Measurements from ENCODE around the gene LLGL2. TPM values are rescaled to one million over a fixed set of nuclear protein-coding genes. Genes with fewer than 3 reads are reported as not detected.
"Not testable (repeated sequence)": the region's sequence is repeated elsewhere in the genome, so short reads cannot be mapped to it uniquely, and the experiment has no call there.

Gene LLGL2, protein sequence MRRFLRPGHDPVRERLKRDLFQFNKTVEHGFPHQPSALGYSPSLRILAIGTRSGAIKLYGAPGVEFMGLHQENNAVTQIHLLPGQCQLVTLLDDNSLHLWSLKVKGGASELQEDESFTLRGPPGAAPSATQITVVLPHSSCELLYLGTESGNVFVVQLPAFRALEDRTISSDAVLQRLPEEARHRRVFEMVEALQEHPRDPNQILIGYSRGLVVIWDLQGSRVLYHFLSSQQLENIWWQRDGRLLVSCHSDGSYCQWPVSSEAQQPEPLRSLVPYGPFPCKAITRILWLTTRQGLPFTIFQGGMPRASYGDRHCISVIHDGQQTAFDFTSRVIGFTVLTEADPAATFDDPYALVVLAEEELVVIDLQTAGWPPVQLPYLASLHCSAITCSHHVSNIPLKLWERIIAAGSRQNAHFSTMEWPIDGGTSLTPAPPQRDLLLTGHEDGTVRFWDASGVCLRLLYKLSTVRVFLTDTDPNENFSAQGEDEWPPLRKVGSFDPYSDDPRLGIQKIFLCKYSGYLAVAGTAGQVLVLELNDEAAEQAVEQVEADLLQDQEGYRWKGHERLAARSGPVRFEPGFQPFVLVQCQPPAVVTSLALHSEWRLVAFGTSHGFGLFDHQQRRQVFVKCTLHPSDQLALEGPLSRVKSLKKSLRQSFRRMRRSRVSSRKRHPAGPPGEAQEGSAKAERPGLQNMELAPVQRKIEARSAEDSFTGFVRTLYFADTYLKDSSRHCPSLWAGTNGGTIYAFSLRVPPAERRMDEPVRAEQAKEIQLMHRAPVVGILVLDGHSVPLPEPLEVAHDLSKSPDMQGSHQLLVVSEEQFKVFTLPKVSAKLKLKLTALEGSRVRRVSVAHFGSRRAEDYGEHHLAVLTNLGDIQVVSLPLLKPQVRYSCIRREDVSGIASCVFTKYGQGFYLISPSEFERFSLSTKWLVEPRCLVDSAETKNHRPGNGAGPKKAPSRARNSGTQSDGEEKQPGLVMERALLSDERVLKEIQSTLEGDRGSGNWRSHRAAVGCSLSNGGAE
- 2.0 TPM for total RNA-seq
- long read RNA-seq, partial matches to known transcripts = 1 of 3 reads
- long read RNA-seq, other reads (novel, unspliced or antisense) = 0 of 3 reads

- H3K4me1 ChIP-seq = peaks cover 21% of the 10 kb centered on the region
- TF ChIP-seq CTCF (IDR thresholded peaks at IDR 0.05; ENCODE audit: borderline replicate concordance) = peak; percentile 67
- no peaks in the 10 kb centered on the region for H3K9me3 ChIP-seq (replicated peaks)
- intact Hi-C loops (cut with micrococcal nuclease) = no loop called here
- DNase-seq = peak; percentile 67
- no peaks in the 10 kb centered on the region for H3K27me3 ChIP-seq (ENCODE audit: low read depth)
- peak within 1 kb of the TSS; percentile 82 for H3K27ac ChIP-seq (replicated peaks)
- H3K4me3 ChIP-seq = peak within 1 kb of the TSS; percentile 82
- peaks cover 13% of the 10 kb centered on the region for H3K36me3 ChIP-seq
Measured at GRCh38 chr17:75524970-75525805, at the start of gene LLGL2. Gene LLGL2, plus strand, starts transcription at chr17:75525697. Its CDS starts 17,730 bp downstream, at chr17:75543427.

- H3K27ac ChIP-seq (replicated peaks) = peak overlapping the region; percentile 88
- H3K27me3 ChIP-seq (ENCODE audit: low read depth) = no peaks in the 10 kb centered on the region
- intact Hi-C loops (cut with micrococcal nuclease) = no loop called here
- no peaks in the 10 kb centered on the region for H3K9me3 ChIP-seq (replicated peaks)
- H3K4me3 ChIP-seq = peak overlapping the region; percentile 46
- peak; percentile 51 for DNase-seq
- peaks cover 75% of the 10 kb centered on the region for H3K4me1 ChIP-seq
- TF ChIP-seq CTCF (IDR thresholded peaks at IDR 0.05; ENCODE audit: borderline replicate concordance) = no peak
- peaks cover 16% of the 10 kb centered on the region for H3K36me3 ChIP-seq
Measured at GRCh38 chr17:75475851-75476250, 49.6 kb upstream of the LLGL2 start.

DNA sequence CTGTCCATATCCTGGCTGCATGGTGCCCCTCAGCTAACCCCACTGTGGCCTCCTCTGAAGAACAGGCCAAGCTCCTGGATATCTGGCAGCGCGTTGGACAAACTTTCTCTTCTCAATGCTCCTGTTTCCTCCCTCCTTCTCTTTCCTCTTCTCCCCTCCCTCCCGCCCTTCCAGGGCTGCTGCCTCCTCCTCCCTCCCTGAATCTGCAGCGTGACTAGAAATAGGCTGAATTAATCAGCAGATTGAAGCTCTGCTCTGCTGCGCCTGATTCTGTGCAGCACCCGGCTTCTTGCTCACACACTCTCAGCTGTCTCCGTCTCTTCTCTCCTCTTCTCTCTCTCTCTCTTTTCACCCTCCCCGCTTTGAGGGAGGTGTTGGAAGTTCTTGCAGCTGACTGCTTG is 49.2 kb upstream of the LLGL2 start:
- peaks cover 16% of the 10 kb centered on the region for H3K36me3 ChIP-seq
- no peak for TF ChIP-seq CTCF (IDR thresholded peaks at IDR 0.05; ENCODE audit: borderline replicate concordance)
- no peaks in the 10 kb centered on the region for H3K27me3 ChIP-seq (ENCODE audit: low read depth)
- intact Hi-C loops (cut with micrococcal nuclease) = no loop called here
- H3K4me3 ChIP-seq = peak overlapping the region; percentile 46
- no peak for DNase-seq
- no peaks in the 10 kb centered on the region for H3K9me3 ChIP-seq (replicated peaks)
- H3K27ac ChIP-seq (replicated peaks) = peak overlapping the region; percentile 88
- H3K4me1 ChIP-seq = peaks cover 79% of the 10 kb centered on the region

DNA sequence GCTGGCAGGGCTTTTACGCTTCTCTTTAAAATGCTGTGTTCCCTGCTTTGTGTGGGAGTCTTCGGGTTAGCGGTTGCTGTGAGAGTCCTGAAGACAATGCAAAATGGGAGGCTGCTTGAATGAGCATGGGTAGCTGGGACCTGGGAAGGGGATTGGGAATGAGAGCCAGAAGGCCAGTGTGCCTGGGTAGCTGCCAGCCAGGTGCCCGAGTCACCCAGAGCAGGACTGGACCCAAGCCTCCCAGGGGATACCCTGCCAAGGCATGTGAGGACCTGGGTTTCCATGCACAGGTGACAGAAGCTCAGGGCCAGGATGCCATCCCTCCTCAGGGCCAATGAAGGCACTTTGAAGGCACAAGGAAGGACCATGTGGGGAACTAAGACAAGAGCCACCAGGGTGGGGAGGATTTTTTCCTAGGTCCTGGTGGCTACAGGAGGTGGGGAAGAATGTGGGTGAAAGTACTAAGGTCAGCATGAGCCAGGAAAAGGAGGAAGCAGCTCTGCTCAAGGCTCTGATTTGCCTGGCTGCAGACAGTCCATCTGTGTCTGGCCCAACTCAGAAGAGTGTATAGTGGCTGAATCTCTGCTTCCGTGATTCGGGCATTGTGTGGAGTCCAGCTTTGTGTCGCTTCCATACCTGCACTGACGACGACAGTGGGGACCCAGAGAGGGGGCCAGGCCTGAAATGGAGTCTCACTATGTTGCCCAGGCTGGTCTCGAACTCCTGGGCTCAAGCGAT is 48.6 kb upstream of the LLGL2 start:
- intact Hi-C loops (cut with micrococcal nuclease) = no loop called here
- H3K9me3 ChIP-seq (replicated peaks) = no peaks in the 10 kb centered on the region
- peak overlapping the region; percentile 88 for H3K27ac ChIP-seq (replicated peaks)
- H3K4me3 ChIP-seq = peak overlapping the region; percentile 46
- DNase-seq = no peak
- peaks cover 85% of the 10 kb centered on the region for H3K4me1 ChIP-seq
- peaks cover 13% of the 10 kb centered on the region for H3K36me3 ChIP-seq
- no peak for TF ChIP-seq CTCF (IDR thresholded peaks at IDR 0.05; ENCODE audit: borderline replicate concordance)
- H3K27me3 ChIP-seq (ENCODE audit: low read depth) = no peaks in the 10 kb centered on the region

- Histone ChIP-seq H3K27ac (replicated peaks) (peak overlapping the region; percentile 88), H3K4me3 (peak overlapping the region; percentile 46), H3K4me1 (peaks cover 85% of the 10 kb centered on the region)
- H3K36me3 ChIP-seq; H3K27me3 ChIP-seq (ENCODE audit: low read depth); H3K9me3 ChIP-seq (replicated peaks); intact Hi-C loops (cut with micrococcal nuclease); DNase-seq: not testable (repeated sequence)
Measured at GRCh38 chr17:75477490-75477862, 48.0 kb upstream of the LLGL2 start.

Data from left ventricle myocardium inferior (tissue), 1 donor.